C4-2B (cell line): ENCODE results near the gene FRAS1.
"Not testable (repeated sequence)": the region's sequence is repeated elsewhere in the genome, so short reads cannot be mapped to it uniquely, and the experiment has no call there.

Experiments used
- H3K27ac ChIP-seq: fragments of 450-650 bp; 2 replicates; pipeline ENCODE4 v1.5.1; 2017
- CTCF ChIP-seq: fragments of 450-650 bp; conservative IDR thresholded peaks from 2 replicates; pipeline ENCODE4 v1.5.1; 2017; ENCODE audit warnings: mild to moderate bottlenecking
- ZFX ChIP-seq: fragments of 450-650 bp; IDR thresholded peaks from 2 replicates; pipeline ENCODE4 v1.6.1; 2017

Gene FRAS1

GRCh38 chr4:78543424-78544125 lies 486.5 kb downstream of the FRAS1 start:
- H3K27ac ChIP-seq: no peak overlapping the region
- TF ChIP-seq ZFX (no peak), CTCF (no peak)

- TF ChIP-seq ZFX (no peak), CTCF (no peak)
- H3K27ac ChIP-seq: no peak overlapping the region
Measured at GRCh38 chr4:78544678-78545077, 487.6 kb downstream of the FRAS1 start.

GRCh38 chr4:78545275-78546246 lies 488.4 kb downstream of the FRAS1 start:
- no peak overlapping the region for H3K27ac ChIP-seq
- no peak for TF ChIP-seq ZFX
- no peak for TF ChIP-seq CTCF

GRCh38 chr4:78547899-78548298 lies 490.8 kb downstream of the FRAS1 start:
- not testable (repeated sequence) for H3K27ac ChIP-seq

GRCh38 chr4:78548889-78549288 lies 491.8 kb downstream of the FRAS1 start:
- not testable (repeated sequence) for H3K27ac ChIP-seq

GRCh38 chr4:78551420-78552351 lies 494.6 kb downstream of the FRAS1 start, which contains the start of gene ANXA3:
Gene ANXA3 (plus strand): TSS chr4:78551770. CDS start chr4:78554474, 2,704 bp downstream.
- no peak within 1 kb of the TSS for H3K27ac ChIP-seq
- no peak for TF ChIP-seq CTCF
- no peak for TF ChIP-seq ZFX

- no peak overlapping the region for H3K27ac ChIP-seq
- no peak for TF ChIP-seq ZFX
- TF ChIP-seq CTCF: no peak
Measured at GRCh38 chr4:78552389-78553042, 495.4 kb downstream of the FRAS1 start.
